SK-N-SH (cell line): ENCODE data around the gene MIOS.

Experiments used
- CTCF ChIP-seq: fragments of 200-600 bp; sonication (generic); IDR thresholded peaks from 2 replicates; pipeline ENCODE4 v1.6.1; 2017; ENCODE audit warnings: antibody characterized with exemption, mild to moderate bottlenecking, moderate library complexity
- EP300 ChIP-seq, 2 experiments: IDR thresholded peaks; 2 replicates each; pipeline versions ENCODE4 v1.4.0 to v1.6.1; 2012; ENCODE audit warnings: borderline replicate concordance in 1 of 2, low read depth in 1 of 2, low read length in 1 of 2
- FOSL2 ChIP-seq: IDR thresholded peaks from 2 replicates; pipeline ENCODE4 v1.4.0; 2012; ENCODE audit warnings: low read depth, mild to moderate bottlenecking, moderate library complexity, borderline replicate concordance
- GABPA ChIP-seq: IDR thresholded peaks from 2 replicates; pipeline ENCODE4 v1.4.0; 2012; ENCODE audit warnings: low read depth, mild to moderate bottlenecking
- NRF1 ChIP-seq: IDR thresholded peaks from 2 replicates; pipeline ENCODE4 v1.6.1; 2012; ENCODE audit warnings: low read depth, mild to moderate bottlenecking, low read length
- POLR2AphosphoS5 ChIP-seq: IDR thresholded peaks from 2 replicates; pipeline ENCODE4 v1.6.1; 2012; ENCODE audit warnings: low read depth, low read length
- RCOR1 ChIP-seq: fragments of 150-350 bp; IDR thresholded peaks from 2 replicates; pipeline ENCODE4 v1.6.1; 2017; ENCODE audit warnings: antibody characterized with exemption, low read length
- RXRA ChIP-seq: IDR thresholded peaks from 2 replicates; pipeline ENCODE4 v1.4.0; 2012; ENCODE audit warnings: low read depth, mild to moderate bottlenecking, borderline replicate concordance
- SIN3A ChIP-seq: IDR thresholded peaks from 2 replicates; pipeline ENCODE4 v1.6.1; 2012; ENCODE audit warnings: low read depth, mild to moderate bottlenecking, low read length, moderate library complexity, borderline replicate concordance
- SMC3 ChIP-seq: IDR thresholded peaks from 2 replicates; pipeline ENCODE4 v1.6.1; 2012; ENCODE audit warnings: low read depth, low read length, improper control_type of control experiment
- TAF1 ChIP-seq: IDR thresholded peaks from 2 replicates; pipeline ENCODE4 v1.6.1; 2012; ENCODE audit warnings: low read depth, mild to moderate bottlenecking, low read length, moderate library complexity, borderline replicate concordance
- TCF12 ChIP-seq: IDR thresholded peaks from 2 replicates; pipeline ENCODE4 v1.4.0; 2012
- TEAD4 ChIP-seq: IDR thresholded peaks from 2 replicates; pipeline ENCODE4 v1.4.0; 2012; ENCODE audit warnings: mild to moderate bottlenecking, borderline replicate concordance; ENCODE audit not compliant: insufficient read depth
- USF1 ChIP-seq: IDR thresholded peaks from 2 replicates; pipeline ENCODE4 v1.4.0; 2012; ENCODE audit warnings: low read depth, borderline replicate concordance

DNA sequence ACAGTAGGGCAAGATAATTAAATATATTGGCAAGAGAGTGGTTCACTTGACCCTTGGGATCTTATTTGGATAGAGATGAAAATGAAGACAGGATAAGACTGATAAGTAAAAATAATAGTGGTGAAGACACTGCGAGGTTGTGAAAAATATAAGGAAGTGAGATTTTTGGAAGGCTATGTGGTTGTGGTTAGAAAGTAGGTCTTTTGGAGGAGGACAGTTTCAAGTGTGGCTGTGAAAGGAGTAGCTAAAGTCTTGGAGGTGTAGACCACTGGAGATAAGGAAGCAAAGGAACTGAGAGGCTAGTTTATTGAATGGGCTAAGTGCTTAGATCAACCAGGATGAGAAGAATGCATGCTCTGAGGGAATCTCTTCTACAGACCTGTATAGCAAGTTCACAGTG lies 11.2 kb downstream of the MIOS start:
- TF ChIP-seq EP300 (IDR thresholded peaks at IDR 0.05; ENCODE audit: borderline replicate concordance in 1 of 2, low read depth in 1 of 2, low read length in 1 of 2) (no peak), POLR2AphosphoS5 (no peak), CTCF (no peak), USF1 (no peak), SIN3A (no peak), TEAD4 (no peak), RXRA (no peak), GABPA (no peak), TAF1 (no peak), NRF1 (no peak), RCOR1 (no peak), FOSL2 (no peak), TCF12 (no peak), SMC3 (no peak)
